HuH-7.5 (cell line): ENCODE results near the gene GRK6.

Experiments used
- DNase-seq: peaks from one replicate; pipeline ENCODE4 v3.0.0; 2011; ENCODE audit warnings: low spot score

The GRK6 gene

GRCh38 chr5:177440990-177441780 lies 14.7 kb downstream of the GRK6 start:
- no peak for DNase-seq

DNA sequence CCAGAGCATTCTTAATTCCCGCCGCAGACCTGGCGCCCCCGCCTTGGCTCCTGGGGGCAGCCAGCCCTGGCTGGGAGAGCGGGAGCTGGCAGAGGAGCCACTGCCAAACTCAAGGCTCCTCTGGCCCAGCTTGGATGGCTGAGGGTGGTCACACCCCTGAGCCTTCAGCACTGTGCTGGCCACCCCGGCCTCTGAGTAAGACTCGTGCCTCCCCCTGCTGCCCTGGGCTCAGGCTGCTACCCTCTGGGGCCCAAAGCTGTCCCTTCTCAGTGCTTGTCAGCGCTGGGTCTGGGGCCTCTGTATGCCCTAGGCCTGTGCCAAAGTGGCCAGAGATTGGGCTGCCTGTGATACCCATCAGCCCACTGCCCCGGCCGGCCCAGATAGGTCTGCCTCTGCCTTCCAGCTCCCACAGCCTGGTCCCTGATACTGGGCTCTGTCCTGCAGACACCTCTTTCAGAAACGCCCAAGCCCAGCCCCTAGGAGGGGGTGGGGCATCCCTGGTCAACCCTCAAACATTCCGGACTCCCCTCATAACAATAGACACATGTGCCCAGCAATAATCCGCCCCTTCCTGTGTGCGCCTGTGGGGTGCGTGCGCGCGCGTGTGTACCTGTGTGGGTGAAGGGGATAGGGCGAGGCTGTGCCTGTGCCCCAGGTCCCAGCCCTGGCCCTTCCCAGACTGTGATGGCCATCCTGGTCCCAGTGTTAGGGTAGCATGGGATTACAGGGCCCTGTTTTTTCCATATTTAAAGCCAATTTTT lies 15.8 kb downstream of the GRK6 start:
- no peak for DNase-seq

DNA sequence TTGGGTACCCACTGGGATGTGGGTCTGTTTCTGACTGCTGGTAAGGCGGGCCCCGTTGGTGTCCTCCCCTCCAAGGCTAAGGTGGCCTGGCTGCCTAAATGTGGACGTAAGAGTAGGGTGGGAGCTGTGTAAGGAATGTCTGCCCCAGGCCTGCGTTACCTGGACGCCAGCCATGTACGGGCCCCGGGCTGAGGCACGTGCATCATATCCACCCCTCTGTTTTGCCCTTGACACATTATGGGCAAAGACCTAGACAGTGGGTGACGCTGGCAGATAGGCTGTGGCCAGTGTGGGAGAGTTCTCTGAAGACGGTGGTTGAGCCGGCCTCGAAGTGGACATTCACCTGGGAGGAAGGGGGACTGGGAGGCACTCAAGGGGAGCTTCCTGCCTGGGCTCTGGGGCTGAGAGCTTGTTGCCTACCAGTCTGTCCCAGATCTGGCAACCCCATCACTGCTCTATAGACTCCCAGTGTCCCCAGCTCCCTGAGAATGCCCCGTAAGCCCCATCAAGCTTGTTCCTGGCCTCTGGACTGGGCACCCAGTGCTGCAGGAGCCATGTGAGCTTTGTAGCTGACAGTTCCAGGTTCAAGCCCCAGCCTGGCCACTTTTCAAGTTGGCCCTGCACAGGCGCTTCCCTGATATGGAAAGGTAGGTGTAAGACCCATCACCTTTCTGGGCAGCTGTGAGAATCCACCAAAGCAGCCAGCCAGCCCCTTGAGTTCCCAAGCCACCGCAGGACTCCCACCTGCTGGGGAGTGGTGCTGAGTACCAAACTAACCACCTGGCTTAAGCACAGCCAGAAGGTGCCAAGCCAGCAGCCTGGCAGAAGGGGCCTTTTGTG lies 16.9 kb downstream of the GRK6 start:
- DNase-seq = no peak

GRCh38 chr5:177444106-177445051 lies 17.9 kb downstream of the GRK6 start:
- no peak for DNase-seq

- no peak for DNase-seq
These were observed 18.8 kb downstream of the GRK6 start for GRCh38 chr5:177445052-177445916.

- DNase-seq = no peak
These were observed 19.4 kb downstream of the GRK6 start for GRCh38 chr5:177445917-177446199.

DNA sequence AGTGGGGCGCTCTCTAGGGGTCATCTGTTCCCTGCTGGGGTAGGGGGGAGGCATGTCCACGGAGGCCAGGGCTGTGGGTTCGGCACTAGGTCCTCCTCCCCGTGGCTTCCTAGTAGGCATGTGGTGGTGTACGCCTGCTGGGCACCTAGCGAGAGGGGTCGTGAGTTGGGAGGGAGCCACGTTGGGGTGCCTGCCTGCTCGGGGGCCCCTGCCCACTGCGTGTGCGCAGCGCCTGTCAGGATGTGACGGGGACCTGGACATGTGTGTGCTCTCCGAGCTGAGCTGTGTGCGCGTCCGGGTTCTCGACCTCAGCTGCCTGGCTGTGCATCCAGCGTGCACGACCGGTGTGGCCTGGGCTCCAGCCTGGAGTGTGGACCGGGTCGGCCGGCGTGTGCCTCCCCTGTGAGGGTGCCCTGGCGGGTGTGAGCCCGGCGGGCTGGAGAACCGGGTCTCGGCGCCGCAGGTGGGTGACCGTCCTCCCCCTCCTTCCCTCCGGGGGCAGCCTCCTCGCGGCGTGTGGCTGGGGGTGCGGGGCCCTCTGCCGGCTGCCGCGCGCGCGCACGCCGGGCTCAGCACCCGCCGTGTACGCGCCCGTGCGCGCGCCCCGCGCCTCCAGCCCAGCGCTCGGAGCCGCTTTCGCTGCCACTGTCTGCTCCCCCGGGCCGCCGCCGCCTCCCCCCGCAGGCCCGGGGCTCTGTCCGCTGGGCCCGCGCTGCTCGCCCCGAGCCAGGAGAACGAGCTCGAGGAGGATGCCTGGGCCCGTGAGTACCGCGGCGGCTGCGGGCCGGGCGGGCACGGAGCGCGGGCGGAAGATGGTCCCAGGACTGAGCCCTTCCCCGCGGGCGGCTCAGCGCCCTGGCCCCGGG lies 20.0 kb downstream of the GRK6 start, which contains the start of gene PRR7:
TSS of gene PRR7 (plus strand) at position 615 of the 866 bp plus-strand sequence. CDS start 8,254 bp downstream, outside the sequence.
- peak; percentile 96 for DNase-seq

DNA sequence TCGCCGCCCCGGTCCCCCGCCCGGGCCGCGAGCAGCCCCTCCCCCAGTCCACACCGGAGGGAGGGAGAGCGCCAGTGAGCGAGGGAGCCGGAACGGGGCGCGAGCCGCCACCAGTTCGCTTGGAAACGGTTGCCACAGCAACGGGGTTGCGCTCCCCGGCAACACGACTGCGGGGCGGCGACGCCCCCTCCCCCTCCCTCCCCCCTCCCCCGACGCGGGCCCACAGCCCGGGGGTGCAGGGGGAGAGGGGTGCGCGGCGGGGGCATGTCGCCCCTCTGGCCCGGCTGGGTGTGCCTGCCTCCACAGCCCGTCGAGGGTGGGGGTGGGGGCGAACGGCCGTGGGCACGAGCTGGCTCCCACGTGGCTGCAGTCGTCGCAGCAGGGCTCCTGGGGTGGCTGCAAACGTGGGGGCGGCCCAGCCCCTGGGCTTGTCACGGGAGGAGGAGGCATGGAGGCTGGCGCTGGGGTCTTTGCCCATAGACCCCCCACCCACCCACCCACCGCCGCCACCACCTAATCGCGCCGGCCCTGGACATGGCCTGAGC lies 20.7 kb downstream of the GRK6 start:
- peak; percentile 74 for DNase-seq

DNA sequence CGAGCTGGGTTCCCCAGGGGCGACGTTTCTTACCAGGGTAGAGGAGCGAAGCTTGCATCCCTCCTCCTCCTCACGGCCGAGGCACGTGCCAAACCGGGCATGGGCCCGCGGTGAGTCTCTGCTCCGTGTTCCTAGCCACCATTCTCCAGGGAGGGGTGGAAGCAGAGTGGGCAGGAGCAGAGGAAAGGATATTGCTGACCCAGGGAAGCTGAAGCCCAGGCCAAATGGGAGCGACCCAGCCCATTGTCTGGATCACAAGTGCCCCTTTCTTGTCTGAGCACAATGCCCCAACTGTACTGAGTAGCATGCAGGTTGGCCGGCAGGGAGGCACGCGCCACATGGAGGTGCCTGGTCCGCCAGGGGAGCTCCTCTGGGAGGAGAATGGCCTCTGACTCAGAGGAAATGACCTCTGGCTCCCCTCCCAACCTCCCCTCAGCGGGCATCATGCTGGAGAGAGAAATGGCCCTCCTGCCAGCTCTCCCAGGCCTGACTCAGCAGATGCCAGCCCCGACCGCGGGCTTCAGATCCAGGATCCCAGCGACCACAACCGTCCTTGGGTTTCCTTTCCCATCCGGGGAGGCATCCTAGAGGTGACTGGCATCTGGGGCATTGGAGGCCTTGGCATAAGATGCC lies 21.3 kb downstream of the GRK6 start:
- no peak for DNase-seq

DNA sequence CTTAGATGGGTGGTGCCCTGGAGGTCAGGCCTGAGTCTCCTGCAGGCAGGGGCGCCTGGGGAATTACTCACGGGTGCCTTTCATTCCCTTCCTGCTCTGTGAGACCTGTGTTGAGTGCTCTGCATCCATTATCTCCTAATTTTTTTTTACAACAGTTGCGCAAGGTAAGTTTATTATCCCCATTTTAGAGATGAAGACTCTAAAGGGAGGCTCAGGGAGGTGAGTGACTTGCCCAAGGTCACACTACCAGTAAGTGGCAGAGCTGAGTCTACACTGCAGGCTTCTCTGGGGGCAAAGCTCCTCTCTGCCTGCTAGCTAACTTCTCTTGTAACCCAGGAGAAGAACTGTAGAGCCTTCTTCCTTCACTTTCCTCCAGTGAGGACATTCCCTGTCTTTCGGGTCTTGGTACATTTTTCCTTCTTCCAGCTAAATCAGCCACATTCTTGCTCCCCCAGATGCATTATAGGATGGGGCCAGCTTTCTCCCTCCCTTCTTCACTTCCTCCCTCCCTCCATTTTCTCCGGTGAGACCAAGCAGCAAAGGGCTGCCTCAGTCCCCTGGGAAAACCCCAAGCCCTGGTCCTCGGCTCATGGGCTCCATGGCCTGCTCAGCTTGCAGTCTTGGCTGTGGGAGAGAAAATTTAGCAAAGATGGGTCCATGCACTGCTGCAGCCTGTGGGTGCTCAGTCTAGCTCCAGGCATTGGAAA lies 21.9 kb downstream of the GRK6 start:
- DNase-seq = no peak

GRCh38 chr5:177449140-177450061 lies 22.9 kb downstream of the GRK6 start:
- DNase-seq = no peak

- DNase-seq = no peak
These were observed 24.4 kb downstream of the GRK6 start for GRCh38 chr5:177450667-177451424.

DNA sequence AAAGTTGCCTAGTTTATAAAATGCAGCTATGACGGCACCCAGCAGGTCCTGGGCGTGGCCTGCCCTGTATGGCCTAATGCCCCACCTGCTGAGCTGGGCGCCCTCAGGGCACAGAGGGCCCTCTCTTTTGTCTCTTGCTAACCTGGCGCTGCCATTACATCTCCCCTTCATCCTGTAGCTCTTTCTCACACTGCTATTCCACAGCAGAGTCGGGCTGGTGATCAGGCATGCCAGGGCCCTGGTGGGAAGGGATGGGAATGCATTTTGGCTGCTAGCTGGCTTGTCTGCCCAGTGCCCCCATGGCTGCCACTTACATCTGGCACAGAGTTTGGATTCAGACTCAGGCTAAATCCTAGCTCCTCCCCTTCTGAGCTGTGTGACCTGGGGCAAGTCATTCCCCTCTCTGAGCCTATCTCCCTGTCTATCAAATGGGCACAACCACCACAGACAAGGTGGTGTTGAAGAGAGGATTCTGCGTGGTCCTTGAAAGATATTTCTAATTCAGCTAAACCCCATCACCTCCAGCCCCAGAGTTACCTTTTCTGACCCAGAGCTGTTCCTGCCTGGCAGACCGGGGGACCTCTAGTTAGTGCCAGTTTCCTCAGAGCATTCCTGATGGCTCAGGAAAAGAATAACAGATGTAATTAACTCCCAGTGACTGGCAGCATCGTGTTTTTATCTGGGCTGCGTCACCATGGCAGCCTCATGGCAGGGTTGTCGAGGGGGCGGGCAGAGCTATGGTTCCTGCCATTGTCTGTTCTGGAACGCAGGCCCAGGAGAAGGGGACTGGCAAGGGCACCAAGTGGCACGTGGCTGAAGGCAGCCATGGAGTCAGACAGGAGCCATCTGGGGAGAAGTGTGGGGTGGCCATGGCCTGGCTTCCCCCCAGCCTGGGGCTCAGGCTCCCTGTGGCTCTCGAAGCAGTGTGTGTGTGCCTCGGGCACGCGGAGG lies 26.5 kb downstream of the GRK6 start:
- no peak for DNase-seq

DNA sequence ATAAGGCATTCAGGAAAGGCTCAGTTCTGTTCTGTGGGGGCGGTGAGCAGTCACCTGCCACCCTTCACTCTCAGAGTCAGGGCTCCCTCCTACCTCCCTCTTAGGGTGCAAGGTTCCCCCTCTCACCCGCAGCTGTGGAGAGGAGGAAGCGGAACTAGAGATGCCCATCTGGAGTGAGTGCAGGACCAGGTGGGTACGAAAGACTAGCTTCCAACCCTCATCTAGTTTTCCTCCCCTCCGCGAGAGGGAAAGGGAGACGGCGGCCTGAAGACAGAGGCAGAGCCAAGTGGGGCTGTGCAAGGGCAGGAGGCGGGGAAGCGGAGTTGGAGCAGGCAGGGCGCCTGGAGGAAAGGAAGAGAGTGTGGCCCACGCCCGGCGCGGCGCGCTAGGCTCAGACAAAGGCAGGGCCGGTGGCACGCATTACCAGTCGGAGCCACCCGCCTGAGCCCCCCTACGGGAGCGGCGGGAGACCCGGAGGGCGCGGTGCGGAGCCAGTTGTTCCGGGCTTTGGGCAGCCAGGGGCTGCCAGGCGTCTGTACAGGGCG lies 27.4 kb downstream of the GRK6 start:
- no peak for DNase-seq
